Measurements from ENCODE around the gene TGFBI. TPM values are rescaled to one million over a fixed set of nuclear protein-coding genes. Genes with fewer than 3 reads are reported as not detected.
A peak's percentile ranks its signal among the peaks of the same experiment; 100 is the strongest.

TGFBI gene
- 100 to 1,000 TPM; 117 to 338 (median 180) TPM for total RNA-seq

- TF ChIP-seq, protein P1, sequence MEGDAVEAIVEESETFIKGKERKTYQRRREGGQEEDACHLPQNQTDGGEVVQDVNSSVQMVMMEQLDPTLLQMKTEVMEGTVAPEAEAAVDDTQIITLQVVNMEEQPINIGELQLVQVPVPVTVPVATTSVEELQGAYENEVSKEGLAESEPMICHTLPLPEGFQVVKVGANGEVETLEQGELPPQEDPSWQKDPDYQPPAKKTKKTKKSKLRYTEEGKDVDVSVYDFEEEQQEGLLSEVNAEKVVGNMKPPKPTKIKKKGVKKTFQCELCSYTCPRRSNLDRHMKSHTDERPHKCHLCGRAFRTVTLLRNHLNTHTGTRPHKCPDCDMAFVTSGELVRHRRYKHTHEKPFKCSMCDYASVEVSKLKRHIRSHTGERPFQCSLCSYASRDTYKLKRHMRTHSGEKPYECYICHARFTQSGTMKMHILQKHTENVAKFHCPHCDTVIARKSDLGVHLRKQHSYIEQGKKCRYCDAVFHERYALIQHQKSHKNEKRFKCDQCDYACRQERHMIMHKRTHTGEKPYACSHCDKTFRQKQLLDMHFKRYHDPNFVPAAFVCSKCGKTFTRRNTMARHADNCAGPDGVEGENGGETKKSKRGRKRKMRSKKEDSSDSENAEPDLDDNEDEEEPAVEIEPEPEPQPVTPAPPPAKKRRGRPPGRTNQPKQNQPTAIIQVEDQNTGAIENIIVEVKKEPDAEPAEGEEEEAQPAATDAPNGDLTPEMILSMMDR (IDR thresholded peaks at IDR 0.05): no peak
- DNase-seq (ENCODE audit: low spot score): no peak
Measured at GRCh38 chr5:136028782-136029742, at the start of gene TGFBI. Gene TGFBI (plus strand): TSS chr5:136028988. CDS start chr5:136029056, 68 bp downstream.

GRCh38 chr5:135978993-135979392 is 49.8 kb upstream of the TGFBI start:
- TF ChIP-seq, protein P1 (IDR thresholded peaks at IDR 0.05): no peak
- DNase-seq (ENCODE audit: low spot score) (no peak), ATAC-seq (ENCODE audit: low FRiP score) (no peak)

More at GRCh38 chr5:136028782-136029742, at the start of gene TGFBI:
- ATAC-seq (ENCODE audit: low FRiP score): peak; percentile 90

DNA sequence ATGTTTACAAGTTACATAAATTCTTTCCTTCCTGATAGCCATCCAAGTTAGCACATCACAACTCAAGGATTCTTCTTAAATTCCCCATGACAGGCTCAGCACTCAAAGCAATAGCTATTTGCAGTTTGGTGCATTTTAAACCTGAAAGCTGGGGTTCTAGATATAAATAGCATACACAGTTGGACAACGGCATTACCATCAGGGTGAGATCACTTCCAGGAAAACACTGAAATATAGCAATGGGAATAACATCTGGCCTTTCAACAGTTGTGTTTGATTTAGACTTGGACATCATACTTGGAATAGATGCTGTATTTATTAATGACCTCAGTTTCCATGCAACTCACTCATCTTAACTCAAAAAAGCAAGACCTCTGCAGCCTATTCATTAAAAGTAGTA is 49.3 kb upstream of the TGFBI start:
- TF ChIP-seq, protein P1 (IDR thresholded peaks at IDR 0.05): no peak
- ATAC-seq (ENCODE audit: low FRiP score): no peak

DNA sequence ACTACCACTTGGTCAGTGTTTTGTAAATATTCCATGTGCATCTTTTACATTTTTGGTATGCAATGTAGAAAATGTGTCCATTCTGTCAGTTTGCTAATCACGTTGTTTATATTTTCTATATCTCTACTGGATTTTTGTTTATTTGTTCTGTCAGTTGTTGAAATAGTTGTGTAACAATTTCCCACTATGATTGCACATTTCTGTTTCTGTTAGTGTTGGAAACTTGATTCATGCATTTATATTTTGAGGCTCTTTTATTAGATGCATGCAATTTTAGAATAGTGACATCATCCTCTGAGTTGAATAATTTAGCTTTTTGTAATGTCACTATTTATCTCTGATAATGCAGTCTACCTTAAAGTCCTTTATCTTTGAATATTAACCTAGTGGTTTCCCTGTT is 48.2 kb upstream of the TGFBI start:
- TF ChIP-seq, protein P1 (IDR thresholded peaks at IDR 0.05): no peak
- DNase-seq (ENCODE audit: low spot score) (no peak), ATAC-seq (ENCODE audit: low FRiP score) (no peak)

More for the DNA sequence above, 49.3 kb upstream of the TGFBI start:
- DNase-seq (ENCODE audit: low spot score): no peak

- ATAC-seq (ENCODE audit: low FRiP score): no peak
- TF ChIP-seq, protein P1 (IDR thresholded peaks at IDR 0.05): no peak
- no peak for DNase-seq (ENCODE audit: low spot score)
Measured at GRCh38 chr5:135985951-135986350, 42.8 kb upstream of the TGFBI start.

DNA sequence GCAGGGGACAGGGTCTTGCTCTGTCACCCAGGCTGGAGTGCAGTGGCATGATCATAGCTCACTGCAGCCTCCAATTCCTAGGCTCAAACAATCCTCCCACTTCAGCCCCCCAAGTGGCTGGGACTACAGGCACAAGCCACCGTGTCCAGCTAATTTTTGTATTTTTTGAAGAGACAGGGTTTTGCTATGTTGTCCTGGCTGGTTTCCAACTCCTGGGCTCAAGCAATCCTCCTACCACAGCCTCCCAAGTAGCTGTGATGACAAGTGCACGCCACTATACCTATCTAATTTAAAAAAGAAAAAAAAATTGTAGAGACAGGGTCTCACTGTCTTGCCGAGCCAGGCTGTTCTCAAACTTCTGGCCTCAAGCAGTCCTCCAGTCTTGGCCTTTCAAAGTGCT is 42.4 kb upstream of the TGFBI start:
- DNase-seq (ENCODE audit: low spot score): no peak
- no peak for ATAC-seq (ENCODE audit: low FRiP score)
- TF ChIP-seq, protein P1 (IDR thresholded peaks at IDR 0.05): no peak

Measured in omental fat pad (tissue), 4 donors.